Measurements from ENCODE around the gene IDH3B. TPM values are rescaled to one million over a fixed set of nuclear protein-coding genes. Genes with fewer than 3 reads are reported as not detected.
"Not testable (repeated sequence)": the region's sequence is repeated elsewhere in the genome, so short reads cannot be mapped to it uniquely, and the experiment has no call there.

IDH3B gene
- total and polyA plus RNA-seq, 9 of the 15 experiments (the other 6 are each of a cell fraction or from before 2014, with no cell fraction given), result 91.7 to 224 (median 155) TPM

DNA sequence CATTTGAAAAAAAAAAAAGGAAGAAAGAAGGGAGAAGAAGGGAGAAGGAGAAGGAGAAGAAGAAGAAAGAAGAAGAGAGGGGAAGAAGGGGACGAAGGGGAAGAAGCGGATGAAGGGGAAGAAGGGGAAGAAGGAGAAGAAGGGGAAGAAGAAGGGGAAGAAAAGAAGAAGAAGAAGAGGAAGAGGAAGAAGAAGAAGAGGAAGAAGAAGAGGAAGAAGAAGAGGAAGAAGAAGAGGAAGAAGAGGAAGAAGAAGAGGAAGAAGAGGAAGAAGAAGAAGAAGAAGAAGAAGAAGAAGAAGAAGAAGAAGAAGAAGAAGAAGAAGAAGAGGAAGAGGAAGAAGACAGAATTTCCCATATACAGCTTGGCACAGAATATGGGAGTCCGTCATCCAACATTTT lies 18.0 kb upstream of the IDH3B start:
- H3K4me3 ChIP-seq; H2AFZ ChIP-seq (ENCODE audit: low read depth, low read length); FAIRE-seq; H3K27me3 ChIP-seq (ENCODE audit: control insufficient read depth in 2 of 2, insufficient read depth in 2 of 2, low read length in 2 of 2); POLR2A ChIA-PET; DNase-seq (ENCODE audit: extremely low read depth in 1 of 4, low spot score in 3 of 4); CTCF ChIA-PET (ENCODE audit: low intra/inter-chr PET ratio); H3K4me1 ChIP-seq (replicated peaks in 1 of 2; ENCODE audit: control insufficient read depth in 2 of 2, insufficient read depth in 2 of 2, low read length in 2 of 2); BruUV-seq (replicated peaks); H4K20me1 ChIP-seq (replicated peaks; ENCODE audit: control insufficient read depth, insufficient read depth, low read length); H3K4me2 ChIP-seq (ENCODE audit: insufficient read depth, low read length); ATAC-seq; H3K27ac ChIP-seq (ENCODE audit: extremely low read depth, low read depth, low read length); H3K9me1 ChIP-seq (ENCODE audit: control insufficient read depth, insufficient read depth, low read length); H3K36me3 ChIP-seq (ENCODE audit: control insufficient read depth, insufficient read depth, low read length); H3K9me3 ChIP-seq (replicated peaks; ENCODE audit: control insufficient read depth, insufficient read depth, low read depth, low read length); H3K9ac ChIP-seq (ENCODE audit: insufficient read depth in 1 of 2, low read depth in 2 of 2, low read length in 2 of 2); intact Hi-C loops (cut with micrococcal nuclease); in situ Hi-C loops (cut with MboI); H3K79me2 ChIP-seq (ENCODE audit: control insufficient read depth, insufficient read depth, low read length): not testable (repeated sequence)
- WGBS (ENCODE audit: insufficient coverage, low coverage, missing lambda C conversion rate), result 9% methylated on average over 3 of the region's 3 CpGs

- intact Hi-C loops (cut with micrococcal nuclease), result no loop called here
- H3K4me3 ChIP-seq, result no peak overlapping the region
- no peak overlapping the region for H2AFZ ChIP-seq (ENCODE audit: low read depth, low read length)
- no peak overlapping the region for H3K9ac ChIP-seq (ENCODE audit: insufficient read depth in 1 of 2, low read depth in 2 of 2, low read length in 2 of 2)
- in situ Hi-C loops (cut with MboI), result no loop called here
- H4K20me1 ChIP-seq (replicated peaks; ENCODE audit: control insufficient read depth, insufficient read depth, low read length), result no peaks in the 10 kb centered on the region
- FAIRE-seq (no peak), DNase-seq (ENCODE audit: extremely low read depth in 1 of 4, low spot score in 3 of 4) (no peak), ATAC-seq (no peak)
- no peak overlapping the region for H3K4me2 ChIP-seq (ENCODE audit: insufficient read depth, low read length)
- ChIA-PET CTCF (ENCODE audit: low intra/inter-chr PET ratio) (no interaction called here), POLR2A (no interaction called here)
- BruUV-seq (replicated peaks), result no TSS peak
- 5% methylated on average over 3 of the region's 4 CpGs for WGBS (ENCODE audit: insufficient coverage, low coverage, missing lambda C conversion rate)
- no peaks in the 10 kb centered on the region for H3K36me3 ChIP-seq (ENCODE audit: control insufficient read depth, insufficient read depth, low read length)
- H3K9me1 ChIP-seq (ENCODE audit: control insufficient read depth, insufficient read depth, low read length), result no peaks in the 10 kb centered on the region
- no peaks in the 10 kb centered on the region for H3K9me3 ChIP-seq (replicated peaks; ENCODE audit: control insufficient read depth, insufficient read depth, low read depth, low read length)
- H3K27ac ChIP-seq (ENCODE audit: extremely low read depth, low read depth, low read length), result no peak overlapping the region
- H3K79me2 ChIP-seq (ENCODE audit: control insufficient read depth, insufficient read depth, low read length), result no peaks in the 10 kb centered on the region
- H3K4me1 ChIP-seq (replicated peaks in 1 of 2; ENCODE audit: control insufficient read depth in 2 of 2, insufficient read depth in 2 of 2, low read length in 2 of 2), result no peaks in the 10 kb centered on the region
- no peak for TF ChIP-seq RBM22 (IDR thresholded peaks at IDR 0.05; ENCODE audit: low read depth, low read length, poor library complexity, severe bottlenecking)
- H3K27me3 ChIP-seq (ENCODE audit: control insufficient read depth in 2 of 2, insufficient read depth in 2 of 2, low read length in 2 of 2), result no peaks in the 10 kb centered on the region
These were observed 16.0 kb upstream of the IDH3B start for GRCh38 chr20:2680046-2680445.

All from K562 (cell line).